Sigmoid colon (tissue), 4 donors: ENCODE measurements around the gene MRPS24.
"Not testable (repeated sequence)": the region's sequence is repeated elsewhere in the genome, so short reads cannot be mapped to it uniquely, and the experiment has no call there.

ENCODE experiments used
- CTCF ChIP-seq, 4 experiments: fragments of 450-650 bp in 3 of 4; fragments of 200-600 bp in 1 of 4; IDR thresholded peaks; one replicate each; pipeline ENCODE4 v1.5.1; 2016 to 2019; ENCODE audit warnings: antibody characterized with exemption in 4 of 4, mild to moderate bottlenecking in 3 of 4, moderate library complexity in 2 of 4
- EP300 ChIP-seq, 4 donors: sonication (generic); formaldehyde crosslinking; IDR thresholded peaks; one replicate each; pipeline ENCODE4 v1.6.1; 2017; ENCODE audit warnings: antibody characterized with exemption in 4 of 4

DNA sequence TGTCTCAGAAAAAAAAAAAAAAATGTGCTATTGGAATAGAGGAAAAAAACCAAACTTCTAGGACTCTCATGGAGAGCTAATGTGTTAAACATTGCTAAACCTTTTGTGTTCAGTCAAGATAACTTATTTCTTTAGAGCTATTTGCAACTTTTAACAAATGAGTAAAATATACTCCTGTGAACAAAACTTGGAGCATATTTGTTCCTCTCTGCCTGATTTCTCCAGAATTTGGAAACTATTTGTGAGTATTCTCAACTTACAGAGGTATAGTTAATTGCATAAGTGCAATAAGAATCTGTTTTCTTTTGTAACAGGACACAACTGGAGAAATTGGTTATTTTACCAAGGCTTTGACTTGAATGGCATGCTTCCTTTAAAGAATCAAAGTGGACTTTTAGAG, 38.4 kb downstream of the MRPS24 start:
- not testable (repeated sequence) for TF ChIP-seq EP300, CTCF (IDR thresholded peaks at IDR 0.05)
